DND-41 (cell line): ENCODE data around the gene DNAJC5.
"Not testable (repeated sequence)": the region's sequence is repeated elsewhere in the genome, so short reads cannot be mapped to it uniquely, and the experiment has no call there.

Experiments
- EZH2 ChIP-seq: IDR thresholded peaks from 3 replicates; pipeline ENCODE4 v1.6.1; 2012; ENCODE audit warnings: borderline replicate concordance, low read depth, mild to moderate bottlenecking, moderate library complexity, low read length, inconsistent platforms; ENCODE audit not compliant: severe bottlenecking
- TF ChIP-seq, protein P1 (sequence below): IDR thresholded peaks from 2 replicates; pipeline ENCODE4 v1.5.1; 2012; ENCODE audit warnings: borderline replicate concordance, low read length, moderate library complexity, mild to moderate bottlenecking; ENCODE audit not compliant: poor library complexity, severe bottlenecking; ENCODE audit errors: extremely low read depth

DNA sequence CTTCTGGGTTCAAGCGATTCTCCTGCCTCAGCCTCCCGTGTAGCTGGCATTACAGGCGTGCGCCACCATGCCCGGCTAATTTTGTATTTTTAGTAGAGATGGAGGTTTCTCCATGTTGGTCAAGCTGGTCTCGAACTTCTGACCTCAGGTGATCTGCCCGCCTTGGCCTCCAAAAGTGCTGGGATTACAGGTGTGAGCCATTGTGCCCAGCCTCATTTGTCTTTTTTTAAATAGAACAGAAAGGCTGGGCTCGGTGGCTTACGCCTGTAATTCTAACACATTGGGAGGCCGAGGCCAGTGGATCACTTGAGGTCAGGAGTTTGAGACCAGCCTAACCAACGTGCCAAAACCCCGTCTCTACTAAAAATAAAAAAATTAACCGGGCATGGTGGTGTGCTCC, 27.9 kb upstream of the DNAJC5 start:
- TF ChIP-seq, protein P1, sequence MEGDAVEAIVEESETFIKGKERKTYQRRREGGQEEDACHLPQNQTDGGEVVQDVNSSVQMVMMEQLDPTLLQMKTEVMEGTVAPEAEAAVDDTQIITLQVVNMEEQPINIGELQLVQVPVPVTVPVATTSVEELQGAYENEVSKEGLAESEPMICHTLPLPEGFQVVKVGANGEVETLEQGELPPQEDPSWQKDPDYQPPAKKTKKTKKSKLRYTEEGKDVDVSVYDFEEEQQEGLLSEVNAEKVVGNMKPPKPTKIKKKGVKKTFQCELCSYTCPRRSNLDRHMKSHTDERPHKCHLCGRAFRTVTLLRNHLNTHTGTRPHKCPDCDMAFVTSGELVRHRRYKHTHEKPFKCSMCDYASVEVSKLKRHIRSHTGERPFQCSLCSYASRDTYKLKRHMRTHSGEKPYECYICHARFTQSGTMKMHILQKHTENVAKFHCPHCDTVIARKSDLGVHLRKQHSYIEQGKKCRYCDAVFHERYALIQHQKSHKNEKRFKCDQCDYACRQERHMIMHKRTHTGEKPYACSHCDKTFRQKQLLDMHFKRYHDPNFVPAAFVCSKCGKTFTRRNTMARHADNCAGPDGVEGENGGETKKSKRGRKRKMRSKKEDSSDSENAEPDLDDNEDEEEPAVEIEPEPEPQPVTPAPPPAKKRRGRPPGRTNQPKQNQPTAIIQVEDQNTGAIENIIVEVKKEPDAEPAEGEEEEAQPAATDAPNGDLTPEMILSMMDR, result not testable (repeated sequence)
- not testable (repeated sequence) for TF ChIP-seq EZH2
